SHP77 (cell line): Measurements from ENCODE around the gene EHD3.

Experiments used
- DNase-seq, 2 experiments: peaks; one replicate each; lab custom pipeline; 2025; lab: John Stamatoyannopoulos, UW

The EHD3 gene

GRCh38 chr2:31212659-31213600, 21.0 kb upstream of the EHD3 start:
- no peak for DNase-seq

- no peak for DNase-seq
Observed at GRCh38 chr2:31213601-31214443, 20.1 kb upstream of the EHD3 start.

GRCh38 chr2:31214444-31214915, 19.5 kb upstream of the EHD3 start:
- DNase-seq, result no peak

- no peak for DNase-seq
Observed at GRCh38 chr2:31216734-31217133, 17.2 kb upstream of the EHD3 start.

- DNase-seq, result no peak
Observed at GRCh38 chr2:31217465-31218200, 16.3 kb upstream of the EHD3 start, which contains the start of gene CAPN14. TSS of gene CAPN14 (minus strand) at chr2:31217515. CDS start at chr2:31205447, 12,068 bp downstream.

GRCh38 chr2:31219131-31219969, 14.6 kb upstream of the EHD3 start:
- DNase-seq, result no peak

GRCh38 chr2:31221544-31221943, 12.4 kb upstream of the EHD3 start:
- no peak for DNase-seq

- DNase-seq, result no peak
Observed at GRCh38 chr2:31222071-31222470, 11.9 kb upstream of the EHD3 start.

- DNase-seq, result no peak
Observed at GRCh38 chr2:31223026-31223425, 10.9 kb upstream of the EHD3 start.

GRCh38 chr2:31223749-31224148, 10.2 kb upstream of the EHD3 start:
- DNase-seq, result no peak

GRCh38 chr2:31226266-31226665, 7.7 kb upstream of the EHD3 start:
- DNase-seq, result no peak

GRCh38 chr2:31227110-31227509, 6.8 kb upstream of the EHD3 start:
- DNase-seq, result no peak

GRCh38 chr2:31227711-31228125, 6.2 kb upstream of the EHD3 start:
- no peak for DNase-seq

- DNase-seq, result no peak
Observed at GRCh38 chr2:31228717-31229116, 5.2 kb upstream of the EHD3 start.

GRCh38 chr2:31230751-31231150, 3.2 kb upstream of the EHD3 start:
- DNase-seq, result no peak

GRCh38 chr2:31231571-31232302, 2.2 kb upstream of the EHD3 start:
- DNase-seq, result no peak

GRCh38 chr2:31232586-31232985, 1.4 kb upstream of the EHD3 start:
- no peak for DNase-seq

GRCh38 chr2:31233231-31233630, 721 bp upstream of the EHD3 start:
- DNase-seq, result peak; percentile 22 to 33

- no peak for DNase-seq
Observed at GRCh38 chr2:31234683-31235503, 941 bp downstream of the EHD3 start.
